OCI-LY7 (cell line): ENCODE measurements around the gene PPM1J. TPM values are rescaled to one million over a fixed set of nuclear protein-coding genes. Genes with fewer than 3 reads are reported as not detected.
"Not testable (repeated sequence)": the region's sequence is repeated elsewhere in the genome, so short reads cannot be mapped to it uniquely, and the experiment has no call there.

ENCODE experiments used
- BruUV-seq: library from RNA; stranded (reverse); fragments of 400-500 nt; replicated peaks from 2 replicates; lab custom pipeline; 2021; lab: Mats Ljungman, UMichigan
- CTCF ChIA-PET: fragments of 300-600 bp; sonication (Branson Sonifier 250); formaldehyde crosslinking; loops from one replicate; lab custom pipeline; 2022; ENCODE audit warnings: antibody characterized with exemption; ENCODE audit not compliant: unreplicated experiment; lab: Charles Lee
- POLR2A ChIA-PET: fragments of 300-600 bp; sonication (Branson Sonifier 250); formaldehyde crosslinking; loops from one replicate; lab custom pipeline; 2022; ENCODE audit warnings: antibody characterized with exemption; lab: Charles Lee
- DNase-seq: peaks from one replicate; pipeline ENCODE4 v3.0.0-alpha.2; 2015; ENCODE audit warnings: low spot score
- H2AFZ ChIP-seq: fragments of 200-600 bp; sonication (generic), shearing (Covaris generic); 2 replicates; pipeline ENCODE4 v1.6.1; 2014; ENCODE audit warnings: mild to moderate bottlenecking, antibody characterized with exemption, low read length, moderate library complexity
- H3K27ac ChIP-seq: fragments of 200-600 bp; sonication (generic); 2 replicates; pipeline ENCODE4 v1.5.1; 2014; ENCODE audit warnings: mixed run types, low read depth, mild to moderate bottlenecking, moderate library complexity, low read length, inconsistent platforms; ENCODE audit not compliant: poor library complexity, severe bottlenecking
- H3K36me3 ChIP-seq: fragments of 200-600 bp; sonication (generic); 2 replicates; pipeline ENCODE4 v1.6.1; 2014; ENCODE audit warnings: mild to moderate bottlenecking, antibody characterized with exemption, low read length, moderate library complexity, mixed read lengths; ENCODE audit not compliant: insufficient read depth
- H3K4me1 ChIP-seq: fragments of 200-600 bp; sonication (generic); 2 replicates; pipeline ENCODE4 v1.5.1; 2014; ENCODE audit warnings: mild to moderate bottlenecking, low read length; ENCODE audit not compliant: insufficient read depth, poor library complexity, severe bottlenecking
- H3K4me2 ChIP-seq: fragments of 200-600 bp; sonication (generic); 2 replicates; pipeline ENCODE4 v1.6.1; 2014; ENCODE audit warnings: mild to moderate bottlenecking, low read length
- H3K4me3 ChIP-seq: fragments of 200-600 bp; sonication (generic); 2 replicates; pipeline ENCODE4 v1.5.1; 2014; ENCODE audit warnings: mild to moderate bottlenecking, low read depth, low read length; ENCODE audit not compliant: poor library complexity, severe bottlenecking
- H3K79me2 ChIP-seq: fragments of 200-600 bp; sonication (generic); 2 replicates; pipeline ENCODE4 v1.6.1; 2016; ENCODE audit warnings: low read depth, mild to moderate bottlenecking, low read length, moderate library complexity, mixed read lengths; ENCODE audit not compliant: insufficient read depth
- H3K9me2 ChIP-seq: fragments of 200-600 bp; sonication (generic); 2 replicates; pipeline ENCODE4 v1.6.1; 2016; ENCODE audit warnings: mild to moderate bottlenecking, low read length, mixed read lengths; ENCODE audit not compliant: insufficient read depth
- H3K9me3 ChIP-seq: fragments of 200-600 bp; sonication (generic); 2 replicates; pipeline ENCODE4 v1.6.1; 2014; ENCODE audit warnings: mild to moderate bottlenecking, mixed run types, low read length, mixed read lengths
- H4K20me1 ChIP-seq: fragments of 200-600 bp; sonication (generic); 2 replicates; pipeline ENCODE4 v1.6.1; 2014; ENCODE audit warnings: mild to moderate bottlenecking, antibody characterized with exemption, low read length, moderate library complexity, mixed read lengths; ENCODE audit not compliant: insufficient read depth
- EZH2phosphoT487 ChIP-seq: fragments of 200-600 bp; sonication (generic); IDR thresholded peaks from 2 replicates; pipeline ENCODE4 v1.6.1; 2018; ENCODE audit warnings: low read depth, borderline replicate concordance, mild to moderate bottlenecking, mixed run types, antibody characterized with exemption, low read length, moderate library complexity, mixed read lengths
- intact Hi-C: fragments of 100-400 bp; cut with micrococcal nuclease; formaldehyde crosslinking; loops from one replicate; pipeline ENCODE4 v1.10.0; 2022; ENCODE audit not compliant: unreplicated experiment
- total RNA-seq, 2 experiments: library from RNA; depleted of rRNA in 1 of 2; stranded (reverse); fragments of >200 nt in 1 of 2; shearing (Covaris generic) in 1 of 2; gene quantifications; 2 replicates each; pipeline ENCODE4 v1.2.3, GENCODE V29; 2014 to 2022
- TF ChIP-seq, protein P1 (sequence below): fragments of 200-600 bp; sonication (generic); conservative IDR thresholded peaks from 2 replicates; pipeline ENCODE4 v1.5.1; 2014; ENCODE audit warnings: mild to moderate bottlenecking, antibody characterized with exemption, low read length, moderate library complexity, mixed read lengths

The PPM1J gene
- total RNA-seq, 2 experiments from 2014 or later = 1.5 to 4.2 TPM

GRCh38 chr1:112729909-112730308 is 14.8 kb upstream of the PPM1J start:
- no TSS peak for BruUV-seq
- H2AFZ ChIP-seq = no peak overlapping the region
- H3K4me2 ChIP-seq = no peak overlapping the region
- DNase-seq = no peak
- no peaks in the 10 kb centered on the region for H4K20me1 ChIP-seq
- H3K4me3 ChIP-seq = no peak overlapping the region
- no peaks in the 10 kb centered on the region for H3K36me3 ChIP-seq
- ChIA-PET CTCF (no interaction called here), POLR2A (interaction anchor here (0.9 kb wide), 1 partner anchor 11 kb away, joined by 4 read pairs; no protein-coding TSS in a partner anchor)
- peaks cover 4% of the 10 kb centered on the region for H3K4me1 ChIP-seq
- no peaks in the 10 kb centered on the region for H3K9me3 ChIP-seq
- H3K79me2 ChIP-seq = no peaks in the 10 kb centered on the region
- no peak overlapping the region for H3K27ac ChIP-seq
- intact Hi-C loops = loop anchor here (10.0 kb wide), 1 partner anchor 325 kb away; no protein-coding TSS in a partner anchor
- no peaks in the 10 kb centered on the region for H3K9me2 ChIP-seq
- TF ChIP-seq, protein P1, sequence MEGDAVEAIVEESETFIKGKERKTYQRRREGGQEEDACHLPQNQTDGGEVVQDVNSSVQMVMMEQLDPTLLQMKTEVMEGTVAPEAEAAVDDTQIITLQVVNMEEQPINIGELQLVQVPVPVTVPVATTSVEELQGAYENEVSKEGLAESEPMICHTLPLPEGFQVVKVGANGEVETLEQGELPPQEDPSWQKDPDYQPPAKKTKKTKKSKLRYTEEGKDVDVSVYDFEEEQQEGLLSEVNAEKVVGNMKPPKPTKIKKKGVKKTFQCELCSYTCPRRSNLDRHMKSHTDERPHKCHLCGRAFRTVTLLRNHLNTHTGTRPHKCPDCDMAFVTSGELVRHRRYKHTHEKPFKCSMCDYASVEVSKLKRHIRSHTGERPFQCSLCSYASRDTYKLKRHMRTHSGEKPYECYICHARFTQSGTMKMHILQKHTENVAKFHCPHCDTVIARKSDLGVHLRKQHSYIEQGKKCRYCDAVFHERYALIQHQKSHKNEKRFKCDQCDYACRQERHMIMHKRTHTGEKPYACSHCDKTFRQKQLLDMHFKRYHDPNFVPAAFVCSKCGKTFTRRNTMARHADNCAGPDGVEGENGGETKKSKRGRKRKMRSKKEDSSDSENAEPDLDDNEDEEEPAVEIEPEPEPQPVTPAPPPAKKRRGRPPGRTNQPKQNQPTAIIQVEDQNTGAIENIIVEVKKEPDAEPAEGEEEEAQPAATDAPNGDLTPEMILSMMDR = no peak
- TF ChIP-seq EZH2phosphoT487 = no peak

DNA sequence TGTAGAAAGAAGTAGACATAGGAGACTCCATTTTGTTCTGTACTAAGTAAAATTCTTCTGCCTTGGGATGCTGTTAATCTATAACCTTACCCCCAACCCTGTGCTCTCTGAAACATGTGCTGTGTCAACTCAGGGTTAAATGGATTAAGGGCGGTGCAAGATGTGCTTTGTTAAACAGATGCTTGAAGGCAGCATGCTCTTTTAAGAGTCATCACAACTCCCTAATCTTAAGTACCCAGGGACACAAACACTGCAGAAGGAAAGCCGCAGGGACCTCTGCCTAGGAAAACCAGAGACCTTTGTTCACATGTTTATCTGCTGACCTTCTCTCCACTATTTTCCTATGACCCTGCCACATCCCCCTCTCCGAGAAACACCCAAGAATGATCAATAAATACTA is 13.9 kb upstream of the PPM1J start:
- H3K4me3 ChIP-seq, POLR2A ChIA-PET, H2AFZ ChIP-seq, CTCF ChIA-PET, H3K36me3 ChIP-seq, H3K27ac ChIP-seq, H3K9me3 ChIP-seq, H3K4me1 ChIP-seq, DNase-seq, H3K9me2 ChIP-seq, intact Hi-C loops, H3K4me2 ChIP-seq, H4K20me1 ChIP-seq, BruUV-seq, H3K79me2 ChIP-seq: not testable (repeated sequence)

GRCh38 chr1:112728306-112728971 is 13.3 kb upstream of the PPM1J start:
- H3K4me2 ChIP-seq, H3K9me3 ChIP-seq, H3K36me3 ChIP-seq, H3K4me3 ChIP-seq, intact Hi-C loops, H3K4me1 ChIP-seq, H4K20me1 ChIP-seq, H3K9me2 ChIP-seq, H3K27ac ChIP-seq, H2AFZ ChIP-seq, H3K79me2 ChIP-seq, DNase-seq, CTCF ChIA-PET, BruUV-seq, POLR2A ChIA-PET: not testable (repeated sequence)
